WTC11 (cell line): ENCODE results near the gene RBPJ. TPM values are rescaled to one million over a fixed set of nuclear protein-coding genes. Genes with fewer than 3 reads are reported as not detected.
A peak's percentile ranks its signal among the peaks of the same experiment; 100 is the strongest.

Experiments used
- ATAC-seq: fragments of 200-7000 bp; cut with Tn5 transposase; 2 replicates; pipeline ENCODE4 v1.10.0; 2021; ENCODE audit warnings: mild to moderate bottlenecking, moderate library complexity
- CTCF ChIA-PET: fragments of 300-600 bp; sonication (Branson Sonifier 250); formaldehyde crosslinking; loops from one replicate; lab custom pipeline; 2021; ENCODE audit warnings: antibody characterized with exemption; lab: Charles Lee
- POLR2A ChIA-PET: fragments of 350-600 bp; sonication (Branson Sonifier 250); formaldehyde crosslinking; loops from one replicate; lab custom pipeline; 2021; ENCODE audit warnings: antibody characterized with exemption; lab: Charles Lee
- DNase-seq: peaks from one replicate; pipeline ENCODE4 v3.0.0; 2021; ENCODE audit warnings: low spot score
- H3K27ac Mint-ChIP-seq: 2 replicates; pipeline ENCODE4 v1.8.0; 2021; ENCODE audit warnings: mixed read lengths
- H3K27me3 Mint-ChIP-seq: 2 replicates; pipeline ENCODE4 v1.8.0; 2021; ENCODE audit warnings: low read depth, mild to moderate bottlenecking, moderate library complexity, mixed read lengths
- H3K36me3 Mint-ChIP-seq: 2 replicates; pipeline ENCODE4 v1.8.0; 2021; ENCODE audit warnings: mixed read lengths
- H3K4me1 Mint-ChIP-seq: 2 replicates; pipeline ENCODE4 v1.8.0; 2022; ENCODE audit warnings: mixed read lengths
- H3K4me3 Mint-ChIP-seq: 2 replicates; pipeline ENCODE4 v1.8.0; 2021; ENCODE audit warnings: mild to moderate bottlenecking, moderate library complexity, mixed read lengths
- H3K9me3 Mint-ChIP-seq: 2 replicates; pipeline ENCODE4 v1.8.0; 2021; ENCODE audit warnings: mixed read lengths
- AR ChIP-seq: fragments of 250-450 bp; sonication (Bioruptor Pico); IDR thresholded peaks from 2 replicates; pipeline ENCODE4 v1.9.0; 2021; ENCODE audit warnings: mild to moderate bottlenecking
- ATF1 ChIP-seq: sonication (generic); formaldehyde crosslinking; IDR thresholded peaks from 2 replicates; pipeline ENCODE4 v1.8.1; 2023; ENCODE audit warnings: mild to moderate bottlenecking, moderate library complexity, missing genetic modification reagents
- CREM ChIP-seq: sonication (generic); formaldehyde crosslinking; IDR thresholded peaks from 2 replicates; pipeline ENCODE4 v1.8.1; 2022; ENCODE audit warnings: mild to moderate bottlenecking, missing genetic modification reagents, moderate library complexity
- E2F4 ChIP-seq: sonication (generic); formaldehyde crosslinking; IDR thresholded peaks from 2 replicates; pipeline ENCODE4 v1.8.1; 2022; ENCODE audit warnings: low read depth, mild to moderate bottlenecking, moderate library complexity, missing genetic modification reagents, borderline replicate concordance
- ELF4 ChIP-seq: sonication (generic); formaldehyde crosslinking; IDR thresholded peaks from 2 replicates; pipeline ENCODE4 v1.8.1; 2022; ENCODE audit warnings: low read depth, mild to moderate bottlenecking, moderate library complexity, missing genetic modification reagents
- ERG ChIP-seq: fragments of 250-450 bp; sonication (Bioruptor Pico); IDR thresholded peaks from 2 replicates; pipeline ENCODE4 v1.8.0; 2021; ENCODE audit warnings: mild to moderate bottlenecking
- ESRRA ChIP-seq: sonication (generic); formaldehyde crosslinking; IDR thresholded peaks from 2 replicates; pipeline ENCODE4 v1.8.1; 2022; ENCODE audit warnings: mild to moderate bottlenecking, missing genetic modification reagents, borderline replicate concordance
- ETV6 ChIP-seq: sonication (generic); formaldehyde crosslinking; IDR thresholded peaks from 2 replicates; pipeline ENCODE4 v1.8.1; 2022; ENCODE audit warnings: mild to moderate bottlenecking, missing genetic modification reagents
- GRHL2 ChIP-seq: fragments of 250-450 bp; sonication (Bioruptor Pico); IDR thresholded peaks from 2 replicates; pipeline ENCODE4 v1.8.0; 2022; ENCODE audit warnings: mild to moderate bottlenecking, moderate library complexity; ENCODE audit not compliant: insufficient replicate concordance, severe bottlenecking
- HMGXB4 ChIP-seq: sonication (generic); formaldehyde crosslinking; IDR thresholded peaks from 2 replicates; pipeline ENCODE4 v1.8.1; 2023; ENCODE audit warnings: mild to moderate bottlenecking, moderate library complexity, missing genetic modification reagents
- JAZF1 ChIP-seq: fragments of 250-450 bp; sonication (Bioruptor Pico); IDR thresholded peaks from 2 replicates; pipeline ENCODE4 v1.9.0; 2021; ENCODE audit warnings: moderate library complexity, mild to moderate bottlenecking, inconsistent platforms
- NFATC4 ChIP-seq: fragments of 250-450 bp; sonication (Bioruptor Pico); IDR thresholded peaks from 2 replicates; pipeline ENCODE4 v1.9.0; 2021; ENCODE audit warnings: mild to moderate bottlenecking
- NFE2L1 ChIP-seq: sonication (generic); formaldehyde crosslinking; IDR thresholded peaks from 2 replicates; pipeline ENCODE4 v1.8.1; 2023; ENCODE audit warnings: missing genetic modification reagents
- NR2C2 ChIP-seq: sonication (generic); formaldehyde crosslinking; IDR thresholded peaks from 2 replicates; pipeline ENCODE4 v1.8.0; 2022; ENCODE audit warnings: mild to moderate bottlenecking, missing genetic modification reagents
- OVOL2 ChIP-seq: fragments of 250-450 bp; sonication (Bioruptor Pico); IDR thresholded peaks from 2 replicates; pipeline ENCODE4 v1.9.0; 2021; ENCODE audit warnings: mild to moderate bottlenecking, borderline replicate concordance
- RORB ChIP-seq: fragments of 250-450 bp; sonication (Bioruptor Pico); IDR thresholded peaks from 2 replicates; pipeline ENCODE4 v1.9.0; 2021; ENCODE audit warnings: mild to moderate bottlenecking
- SMAD3 ChIP-seq: sonication (generic); formaldehyde crosslinking; IDR thresholded peaks from 2 replicates; pipeline ENCODE4 v1.8.0; 2022; ENCODE audit warnings: missing genetic modification reagents, mild to moderate bottlenecking, borderline replicate concordance
- ZNF396 ChIP-seq: fragments of 250-450 bp; sonication (Bioruptor Pico); IDR thresholded peaks from 2 replicates; pipeline ENCODE4 v1.8.0; 2021; ENCODE audit warnings: mild to moderate bottlenecking, moderate library complexity, borderline replicate concordance
- ZNF425 ChIP-seq: fragments of 250-450 bp; sonication (Bioruptor Pico); conservative IDR thresholded peaks from 2 replicates; pipeline ENCODE4 v1.9.0; 2021; ENCODE audit warnings: mild to moderate bottlenecking
- total RNA-seq: library from RNA; stranded (reverse); gene quantifications from 3 replicates; pipeline ENCODE4 v1.2.3, GENCODE V29; 2021

The RBPJ gene
- total RNA-seq, 1 experiment from 2014 or later: 163 TPM

DNA sequence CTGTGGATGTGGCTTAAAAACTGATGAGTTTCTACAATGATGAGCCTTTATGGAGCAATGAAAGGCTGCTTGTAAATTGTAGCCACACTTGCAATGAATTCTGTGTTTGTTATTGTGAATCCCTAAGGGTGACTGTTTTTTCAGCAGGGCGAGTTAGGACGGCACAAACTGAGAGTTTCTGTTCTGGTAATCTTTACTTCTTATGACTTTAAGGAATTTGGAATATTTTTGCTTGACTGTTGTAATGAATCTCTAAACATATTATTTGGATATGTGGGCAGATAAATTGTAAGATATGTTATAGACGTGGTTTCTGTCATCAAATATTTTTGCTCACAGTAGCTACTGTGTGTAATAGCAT is 22.2 kb downstream of the RBPJ start:
- H3K9me3 Mint-ChIP-seq: no peaks in the 10 kb centered on the region
- TF ChIP-seq ETV6 (no peak), ATF1 (CRISPR knock-in tag) (no peak), ELF4 (CRISPR knock-in tag) (no peak), NFE2L1 (CRISPR knock-in tag) (no peak), CREM (CRISPR knock-in tag) (no peak), OVOL2 (CRISPR knock-in tag) (no peak), ZNF425 (CRISPR knock-in tag) (no peak), NR2C2 (no peak), RORB (CRISPR knock-in tag) (no peak), GRHL2 (no peak), ZNF396 (CRISPR knock-in tag) (no peak)
- TF ChIP-seq, all 79 proteins: peak for 0
- ChIA-PET CTCF (interaction anchor here (0.8 to 3.9 kb wide), 3 partner anchors 13 to 281 kb away, joined by 3 to 32 read pairs (median 3); no protein-coding TSS in a partner anchor), POLR2A (no interaction called here)
- peaks cover 66% of the 10 kb centered on the region for H3K4me1 Mint-ChIP-seq
- H3K27me3 Mint-ChIP-seq: no peaks in the 10 kb centered on the region
- H3K36me3 Mint-ChIP-seq: no peaks in the 10 kb centered on the region
- no peak for ATAC-seq
- peak overlapping the region; percentile 39; the same call in 1 of the 2 replicates for H3K27ac Mint-ChIP-seq
- DNase-seq: no peak
- no peak overlapping the region for H3K4me3 Mint-ChIP-seq

GRCh38 chr4:26344901-26345564 is 24.2 kb downstream of the RBPJ start:
- Mint-ChIP-seq H3K27ac (0 out of 2 replicates have a peak overlapping the region, but pooled peaks have one; percentile 54), H3K4me3 (no peak overlapping the region), H3K4me1 (peaks cover 72% of the 10 kb centered on the region), H3K9me3 (no peaks in the 10 kb centered on the region), H3K36me3 (no peaks in the 10 kb centered on the region), H3K27me3 (no peaks in the 10 kb centered on the region)
- ChIA-PET POLR2A (interaction anchor here (0.6 kb wide), 1 partner anchor 26 kb away, joined by 11 read pairs; no protein-coding TSS in a partner anchor), CTCF (interaction anchor here (1.0 to 3.9 kb wide), 2 partner anchors 11 to 15 kb away, joined by 4 to 32 read pairs; no protein-coding TSS in a partner anchor)
- ATAC-seq (no peak), DNase-seq (no peak)
- TF ChIP-seq AR (CRISPR knock-in tag) (no peak), JAZF1 (no peak), ESRRA (CRISPR knock-in tag) (no peak), ETV6 (no peak), OVOL2 (CRISPR knock-in tag) (no peak), HMGXB4 (no peak), NFATC4 (no peak), E2F4 (CRISPR knock-in tag) (no peak), SMAD3 (no peak), ERG (no peak)
